HG03196 (cell line): ENCODE data around the gene SPOCK1.

Source experiments
- ATAC-seq: cut with Tn5 transposase; IDR thresholded peaks from one replicate; pipeline ENCODE4 v1.9.1; 2021; ENCODE audit not compliant: unreplicated experiment

SPOCK1 gene

GRCh38 chr5:137446615-137447014 lies 52.5 kb downstream of the SPOCK1 start:
- no peak for ATAC-seq

- no peak for ATAC-seq
These were observed 53.0 kb downstream of the SPOCK1 start for GRCh38 chr5:137446151-137446550.

- no peak for ATAC-seq
These were observed 56.5 kb downstream of the SPOCK1 start for GRCh38 chr5:137442660-137443059.

- no peak for ATAC-seq
These were observed 57.6 kb downstream of the SPOCK1 start for GRCh38 chr5:137441476-137441875.

GRCh38 chr5:137440795-137441194 lies 58.3 kb downstream of the SPOCK1 start:
- ATAC-seq, result no peak

GRCh38 chr5:137439645-137440044 lies 59.5 kb downstream of the SPOCK1 start:
- ATAC-seq, result no peak

GRCh38 chr5:137438932-137439331 lies 60.2 kb downstream of the SPOCK1 start:
- ATAC-seq, result no peak

- no peak for ATAC-seq
These were observed 61.4 kb downstream of the SPOCK1 start for GRCh38 chr5:137437774-137438173.

GRCh38 chr5:137433539-137433938 lies 65.6 kb downstream of the SPOCK1 start:
- no peak for ATAC-seq

GRCh38 chr5:137432376-137432775 lies 66.8 kb downstream of the SPOCK1 start:
- no peak for ATAC-seq

- ATAC-seq, result no peak
These were observed 68.1 kb downstream of the SPOCK1 start for GRCh38 chr5:137431051-137431450.

- ATAC-seq, result no peak
These were observed 83.9 kb downstream of the SPOCK1 start for GRCh38 chr5:137415231-137415681.

GRCh38 chr5:137414112-137414755 lies 84.9 kb downstream of the SPOCK1 start:
- ATAC-seq, result no peak

GRCh38 chr5:137412136-137412535 lies 87.0 kb downstream of the SPOCK1 start:
- no peak for ATAC-seq

- ATAC-seq, result no peak
These were observed 88.7 kb downstream of the SPOCK1 start for GRCh38 chr5:137410234-137411010.

GRCh38 chr5:137409736-137410135 lies 89.4 kb downstream of the SPOCK1 start:
- ATAC-seq, result no peak

- no peak for ATAC-seq
These were observed 92.0 kb downstream of the SPOCK1 start for GRCh38 chr5:137407090-137407489.

GRCh38 chr5:137405393-137405792 lies 93.7 kb downstream of the SPOCK1 start:
- ATAC-seq, result no peak

GRCh38 chr5:137403869-137404268 lies 95.3 kb downstream of the SPOCK1 start:
- ATAC-seq, result no peak

- ATAC-seq, result no peak
These were observed 96.5 kb downstream of the SPOCK1 start for GRCh38 chr5:137402436-137403187.

- ATAC-seq, result no peak
These were observed 97.2 kb downstream of the SPOCK1 start for GRCh38 chr5:137401946-137402345.

- ATAC-seq, result no peak
These were observed 98.6 kb downstream of the SPOCK1 start for GRCh38 chr5:137400571-137400970.
